Right lung (tissue), 10 donors: Measurements from ENCODE around the gene PPTC7. TPM values are rescaled to one million over a fixed set of nuclear protein-coding genes. Genes with fewer than 3 reads are reported as not detected.
"Not testable (repeated sequence)": the region's sequence is repeated elsewhere in the genome, so short reads cannot be mapped to it uniquely, and the experiment has no call there.

ENCODE experiments used
- DNase-seq, 2 donors: peaks; one replicate each; pipeline ENCODE4 v3.0.0-alpha.2; 2013
- long read RNA-seq, 8 donors: transcript quantifications; one replicate each; lab custom pipeline, GENCODE V29; 2026
- polyA plus RNA-seq, 5 donors: library from polyadenylated mRNA; unstranded; fragments of 120-200 nt; gene quantifications; one replicate each; pipeline versions ENCODE4 v1.2.1 to v1.2.3, GENCODE V29; 2013; ENCODE audit warnings: inconsistent platforms in 1 of 5, low replicate concordance in 1 of 5; ENCODE audit not compliant: insufficient read length in 5 of 5, insufficient read depth in 1 of 5

The PPTC7 gene, protein sequence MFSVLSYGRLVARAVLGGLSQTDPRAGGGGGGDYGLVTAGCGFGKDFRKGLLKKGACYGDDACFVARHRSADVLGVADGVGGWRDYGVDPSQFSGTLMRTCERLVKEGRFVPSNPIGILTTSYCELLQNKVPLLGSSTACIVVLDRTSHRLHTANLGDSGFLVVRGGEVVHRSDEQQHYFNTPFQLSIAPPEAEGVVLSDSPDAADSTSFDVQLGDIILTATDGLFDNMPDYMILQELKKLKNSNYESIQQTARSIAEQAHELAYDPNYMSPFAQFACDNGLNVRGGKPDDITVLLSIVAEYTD
- polyA plus RNA-seq = 10 to 100 TPM; 11.9 to 16.5 (median 14.4) TPM
- long read RNA-seq, donor 1, full-length matches to known transcripts = 7 of 138 reads
- long read RNA-seq, donor 1, partial matches to known transcripts = 116 of 138 reads
- long read RNA-seq, donor 1, other reads (novel, unspliced or antisense) = 15 of 138 reads
- long read RNA-seq, donor 2, full-length matches to known transcripts = 4 of 23 reads
- long read RNA-seq, donor 2, partial matches to known transcripts = 19 of 23 reads
- long read RNA-seq, donor 2, other reads (novel, unspliced or antisense) = 0 of 23 reads
- long read RNA-seq, donor 3, full-length matches to known transcripts = 1 of 1 reads
- long read RNA-seq, donor 3, partial matches to known transcripts = 0 of 1 reads
- long read RNA-seq, donor 3, other reads (novel, unspliced or antisense) = 0 of 1 reads
- long read RNA-seq, donor 4, full-length matches to known transcripts = 3 of 3 reads
- long read RNA-seq, donor 4, partial matches to known transcripts = 0 of 3 reads
- long read RNA-seq, donor 4, other reads (novel, unspliced or antisense) = 0 of 3 reads
- long read RNA-seq, donor 5, full-length matches to known transcripts = 5 of 80 reads
- long read RNA-seq, donor 5, partial matches to known transcripts = 75 of 80 reads
- long read RNA-seq, donor 5, other reads (novel, unspliced or antisense) = 0 of 80 reads
- long read RNA-seq, donor 6, full-length matches to known transcripts = 3 of 3 reads
- long read RNA-seq, donor 6, partial matches to known transcripts = 0 of 3 reads
- long read RNA-seq, donor 6, other reads (novel, unspliced or antisense) = 0 of 3 reads
- long read RNA-seq, donor 7, full-length matches to known transcripts = 3 of 93 reads
- long read RNA-seq, donor 7, partial matches to known transcripts = 83 of 93 reads
- long read RNA-seq, donor 7, other reads (novel, unspliced or antisense) = 7 of 93 reads
- long read RNA-seq, donor 8 = 0 reads

DNA sequence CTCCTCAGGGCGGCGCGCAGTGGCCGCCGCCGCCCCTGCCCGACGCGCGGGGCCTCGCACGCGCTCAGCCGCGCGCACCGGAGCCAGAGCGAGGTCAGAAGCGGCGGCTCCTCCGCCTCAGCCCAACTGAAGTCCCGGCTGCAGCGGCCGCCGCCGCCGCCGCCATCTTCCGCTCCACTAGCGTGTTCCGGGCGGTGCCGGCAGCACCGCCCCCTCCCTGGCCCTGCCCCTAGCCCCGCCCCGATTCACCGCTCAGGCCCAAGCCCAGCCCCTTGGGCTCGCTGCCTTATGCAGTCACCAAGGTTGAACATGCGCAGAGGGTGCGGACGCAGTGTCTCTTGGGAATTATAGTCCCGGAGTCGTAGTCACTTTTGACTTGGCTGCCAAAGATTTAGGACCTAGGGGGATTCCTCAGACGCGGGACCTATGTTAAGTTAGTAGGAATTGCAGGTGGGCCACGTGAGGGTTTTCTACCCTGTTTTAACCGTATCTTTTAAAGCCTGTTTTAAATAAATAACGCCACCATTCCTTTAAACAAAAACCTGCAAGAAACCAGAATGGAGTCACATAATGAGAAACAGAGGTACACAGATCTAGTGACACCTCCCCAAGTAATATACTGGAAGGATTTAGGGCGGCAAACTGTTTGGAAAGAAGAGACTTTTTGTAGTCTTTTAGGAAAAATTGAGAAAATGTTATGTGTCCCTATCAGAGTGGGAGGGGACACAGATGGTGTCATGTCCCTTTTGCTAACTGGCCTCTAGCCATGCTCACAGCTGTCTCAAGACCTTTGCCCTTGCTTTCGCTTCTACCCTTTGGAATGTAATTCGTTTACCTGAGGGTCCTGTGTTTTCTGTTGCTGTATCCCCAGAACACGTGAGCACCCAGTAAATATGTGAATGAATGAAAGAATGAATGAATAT lies at the start of gene PPTC7:
Gene PPTC7 (minus strand): TSS at position 182 of the 923 bp plus-strand sequence. CDS start 287 bp downstream, outside the sequence.
- DNase-seq = peak; percentile 96 to 97

DNA sequence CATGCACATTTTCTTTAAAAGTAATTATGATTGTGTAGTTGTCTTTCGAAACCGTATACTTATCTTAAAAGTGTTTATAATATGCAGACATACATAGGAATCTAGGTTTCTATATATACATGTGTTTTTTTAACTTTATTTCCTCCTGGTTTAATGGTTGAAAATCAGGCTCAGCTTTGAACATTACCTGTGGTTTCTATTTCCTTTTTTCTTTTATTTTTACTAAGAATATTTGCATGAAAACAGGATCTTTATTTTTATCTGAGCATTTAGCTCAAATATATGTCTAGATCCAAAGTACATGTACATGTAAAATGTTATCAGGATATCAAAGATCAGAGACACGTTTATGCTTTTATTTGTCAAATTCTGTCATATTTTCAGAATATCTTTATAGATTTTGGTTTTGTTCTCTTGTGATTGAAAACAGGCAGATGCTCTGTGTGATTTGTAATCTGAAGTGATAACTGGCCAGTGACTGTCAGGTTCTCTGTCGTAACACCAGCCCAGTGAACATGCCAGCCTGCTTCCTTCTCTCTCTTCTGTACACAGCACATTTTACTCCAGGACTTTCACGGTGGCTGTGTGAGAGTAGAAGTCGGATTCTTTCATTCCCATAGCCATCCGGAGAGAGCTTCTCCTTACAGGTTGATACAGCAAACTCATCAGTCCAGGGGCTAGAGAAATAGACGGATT lies 44.5 kb upstream of the PPTC7 start:
- no peak for DNase-seq

DNA sequence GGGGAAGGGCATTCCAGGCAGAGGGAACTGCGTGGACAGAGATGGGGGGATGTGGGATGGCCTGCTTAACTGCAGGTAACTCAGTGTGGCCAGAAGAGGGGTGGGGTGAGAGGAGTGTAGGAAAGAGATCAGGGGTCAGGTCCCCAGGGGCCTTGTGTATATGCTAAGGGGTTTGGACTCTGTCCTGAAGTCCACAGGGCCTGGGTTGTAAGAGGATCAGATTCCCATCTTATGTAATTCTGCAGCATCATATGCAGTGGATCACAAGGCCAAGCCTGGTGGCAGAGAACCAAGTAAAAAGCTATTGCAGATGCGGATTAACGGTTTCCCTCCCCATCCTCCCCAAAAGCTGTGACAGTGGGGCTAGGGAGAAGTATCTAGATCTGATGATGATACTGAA lies 39.5 kb upstream of the PPTC7 start:
- DNase-seq = no peak

DNA sequence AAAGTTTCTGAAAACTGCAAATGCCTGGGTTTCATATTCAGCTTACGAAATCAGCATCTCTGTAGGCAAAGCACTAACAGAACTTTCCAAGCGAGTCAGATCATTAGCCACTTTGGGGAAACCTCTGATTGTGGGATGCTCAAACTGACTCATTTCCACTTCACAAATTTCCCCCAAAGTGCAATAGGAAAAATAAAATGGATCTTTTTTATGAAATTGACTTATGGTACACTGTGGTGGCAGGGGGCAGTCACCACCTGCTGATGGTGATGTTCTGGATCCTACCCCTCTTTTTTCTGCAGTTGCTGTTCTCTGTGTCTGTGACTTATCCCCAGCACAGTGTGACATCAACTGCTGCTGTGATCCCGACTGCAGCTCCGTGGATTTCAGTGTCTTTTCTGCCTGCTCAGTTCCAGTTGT lies 36.4 kb upstream of the PPTC7 start:
- DNase-seq = no peak

DNA sequence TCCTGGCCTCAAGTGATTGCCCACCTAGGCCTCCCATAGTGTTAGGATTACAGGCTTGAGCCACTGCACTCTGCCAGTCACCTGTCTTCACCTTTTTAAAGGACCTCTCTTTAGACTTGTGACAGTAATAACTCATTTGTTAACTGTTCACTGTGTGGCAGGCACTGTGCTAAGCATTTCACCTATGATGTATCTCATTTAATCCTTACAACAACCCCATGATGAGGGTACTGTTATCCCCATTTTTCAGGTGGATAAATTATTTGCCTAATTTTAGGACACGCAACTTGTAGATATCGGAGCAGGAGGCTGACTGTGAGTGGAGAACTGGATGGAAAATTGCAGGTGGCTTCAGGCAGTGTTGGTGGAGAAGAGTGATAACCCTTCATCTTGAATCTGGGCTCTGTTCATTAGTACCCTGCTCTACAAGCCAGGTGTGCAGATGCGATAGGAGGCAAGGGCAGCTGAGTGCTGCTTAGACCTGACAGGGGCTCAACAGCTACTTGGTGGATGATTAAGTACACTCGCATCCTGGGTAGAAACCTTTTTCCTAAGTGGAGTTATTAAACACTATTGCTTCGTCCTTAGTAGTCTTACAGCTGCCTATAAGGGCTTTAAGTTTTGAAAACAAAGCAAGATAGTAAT lies 33.5 kb upstream of the PPTC7 start:
- DNase-seq = no peak

DNA sequence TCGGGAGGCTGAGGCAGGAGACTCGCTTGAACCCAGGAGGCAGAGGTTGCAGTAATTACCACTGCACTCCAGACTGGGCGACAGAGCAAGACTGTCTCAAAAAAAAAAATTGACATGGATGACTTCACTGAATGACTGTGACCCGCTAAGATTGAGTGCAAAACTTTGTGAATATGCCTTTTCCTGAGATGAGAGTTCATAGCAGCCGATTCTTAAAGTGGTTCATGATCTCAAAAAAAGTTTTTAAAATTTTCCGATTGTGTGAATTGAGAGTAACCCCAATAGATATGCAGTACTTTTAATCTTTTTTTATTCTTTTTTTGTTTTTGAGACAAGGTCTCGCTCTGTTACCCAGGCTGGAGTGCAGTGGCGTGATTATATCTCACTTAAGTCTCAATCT lies 32.1 kb upstream of the PPTC7 start:
- no peak for DNase-seq

DNA sequence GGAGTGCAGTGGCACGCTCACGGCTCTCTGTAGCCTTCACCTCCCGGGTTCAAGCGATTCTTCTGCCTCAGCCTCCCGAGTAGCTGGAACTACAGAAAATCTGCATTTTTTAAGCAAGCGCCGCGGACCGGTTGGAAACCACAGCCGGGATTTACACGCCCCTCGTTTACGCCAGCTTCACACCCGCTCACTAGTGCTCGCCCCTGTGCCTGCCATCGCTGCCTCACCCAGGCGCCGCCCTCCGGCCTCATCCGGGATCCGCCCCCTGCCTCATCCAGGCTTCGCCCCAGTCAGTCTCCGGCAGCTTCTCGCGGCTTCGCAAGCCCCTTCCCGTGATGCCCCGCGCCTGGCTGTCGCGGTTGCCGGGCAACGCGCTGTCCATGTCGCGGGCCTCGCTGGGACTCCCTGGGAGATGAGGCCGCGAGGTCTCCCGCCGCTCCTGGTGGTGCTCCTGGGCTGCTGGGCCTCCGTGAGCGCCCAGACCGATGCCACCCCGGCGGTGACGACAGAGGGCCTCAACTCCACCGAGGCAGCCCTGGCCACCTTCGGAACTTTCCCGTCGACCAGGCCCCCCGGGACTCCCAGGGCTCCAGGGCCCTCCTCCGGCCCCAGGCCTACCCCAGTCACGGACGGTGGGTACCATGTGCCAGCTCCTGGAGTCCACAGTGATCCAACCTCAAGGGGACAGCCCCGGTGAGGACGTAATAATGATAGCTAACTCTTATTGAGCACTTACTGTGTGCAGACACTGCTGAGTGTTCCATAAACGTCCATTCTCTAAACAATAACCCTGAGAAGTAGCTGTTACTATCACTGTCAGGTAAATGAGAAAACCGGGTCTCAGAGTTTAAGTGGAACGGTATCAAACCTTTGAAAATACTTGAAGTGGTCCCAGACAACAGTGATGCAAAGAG lies 30.9 kb upstream of the PPTC7 start, which contains the start of gene TCTN1:
Gene TCTN1 (plus strand): TSS at position 359 of the 914 bp plus-strand sequence. CDS start 54 bp downstream, at position 413.
- DNase-seq = peak; percentile 92 to 94

DNA sequence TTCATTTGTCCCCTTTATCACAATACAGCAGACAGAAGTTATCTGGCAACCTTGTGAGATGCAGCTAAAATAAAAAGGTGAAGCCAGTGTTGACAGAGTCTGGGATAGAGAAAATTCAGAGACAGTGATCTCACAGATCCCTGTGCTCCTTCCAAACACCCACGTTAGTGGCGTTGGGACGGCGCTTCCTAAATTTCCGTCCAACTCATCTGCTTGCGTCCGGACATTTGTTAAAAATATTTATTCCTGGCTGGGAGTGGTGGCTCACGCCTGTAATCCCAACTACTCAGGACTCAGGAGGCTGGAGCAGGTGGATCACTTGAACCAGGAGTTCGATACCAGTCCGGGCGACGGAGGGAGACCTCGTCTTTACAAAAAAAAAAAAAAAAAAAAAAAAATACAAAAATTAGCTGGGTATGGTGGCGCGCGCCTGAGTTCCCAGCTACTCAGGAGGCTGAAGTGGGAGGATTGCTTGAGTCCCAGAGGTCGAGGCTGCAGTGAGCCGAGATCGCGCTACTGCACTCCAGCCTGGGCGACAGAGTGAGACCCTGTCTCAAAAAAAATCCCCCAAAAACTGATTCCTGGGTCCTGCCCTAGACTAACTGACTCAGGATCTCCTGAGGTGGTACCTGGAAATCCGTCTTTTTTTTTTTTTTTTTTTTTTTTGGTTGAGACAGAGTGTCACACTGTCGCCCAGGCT lies 30.1 kb upstream of the PPTC7 start:
- no peak for DNase-seq

DNA sequence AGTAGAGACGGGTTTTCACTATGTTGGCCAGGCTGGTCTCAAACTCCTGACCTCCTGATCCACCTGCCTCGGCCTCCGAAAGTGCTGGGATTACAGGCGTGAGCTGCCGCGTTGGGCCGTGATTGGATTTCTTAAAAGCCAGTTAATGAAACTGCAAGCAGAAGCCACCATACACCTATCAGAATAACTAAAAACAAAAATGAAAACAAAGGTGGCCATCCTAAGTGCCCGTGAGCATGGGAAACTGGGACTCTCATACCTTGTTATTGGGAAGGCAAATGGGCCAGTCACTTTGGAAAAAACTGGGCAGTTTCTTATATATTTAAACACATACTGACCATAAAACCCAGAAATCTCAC lies 23.1 kb upstream of the PPTC7 start:
- no peak for DNase-seq

DNA sequence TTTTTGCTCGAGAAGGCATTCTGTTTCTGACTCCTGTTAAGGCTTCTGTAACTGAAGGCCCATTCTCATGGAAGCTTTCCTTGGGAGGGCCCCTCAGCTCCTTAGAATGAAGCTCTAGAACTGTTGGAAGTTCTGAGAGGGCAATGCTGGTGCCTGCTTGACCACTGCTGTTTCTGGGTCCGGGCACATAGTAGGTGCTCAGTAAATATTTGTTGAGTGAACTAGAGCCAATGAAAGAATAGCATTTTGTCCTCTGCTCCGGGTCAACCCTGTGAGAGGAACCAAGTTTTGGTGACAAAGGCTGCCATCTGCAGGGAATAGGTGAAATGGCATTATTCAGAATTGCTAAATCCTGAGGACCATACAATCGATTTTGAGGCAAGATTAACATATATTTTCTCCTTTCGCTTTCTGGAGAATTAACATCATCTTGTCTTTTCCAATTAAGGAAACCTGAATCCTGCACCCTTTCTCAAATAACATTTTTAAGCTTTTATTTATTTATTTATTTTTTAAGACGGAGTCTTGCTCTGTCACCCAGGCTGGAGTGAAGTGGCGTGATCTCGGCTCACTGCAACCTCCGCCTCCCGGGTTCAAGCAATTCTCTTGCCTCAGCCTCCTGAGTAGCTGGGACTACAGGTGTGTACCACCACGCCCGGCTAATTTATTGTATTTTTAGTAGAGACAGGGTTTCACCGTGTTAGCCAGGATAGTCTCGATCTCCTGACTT lies 19.1 kb upstream of the PPTC7 start:
- peak in 1 of 2 donors; percentile 16 for DNase-seq

DNA sequence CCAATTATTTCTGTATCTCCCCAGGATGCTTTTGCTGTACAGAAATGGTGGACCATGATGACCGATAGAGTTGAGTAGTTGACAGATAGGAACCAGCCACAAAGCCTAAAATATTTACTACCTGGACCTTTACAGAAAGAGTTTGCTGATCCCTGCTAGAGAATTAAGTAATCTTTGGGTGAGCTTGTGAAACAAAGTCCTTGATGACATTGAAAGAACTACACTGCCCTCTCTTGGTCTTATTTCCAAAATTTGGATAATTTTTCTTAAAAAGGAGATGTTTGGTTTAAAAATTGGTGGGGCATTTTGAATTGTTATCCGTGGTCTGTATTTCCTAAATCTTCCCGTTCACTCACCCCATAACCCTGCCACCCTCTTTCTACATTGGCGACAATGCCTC lies 17.1 kb upstream of the PPTC7 start:
- peak in 1 of 2 donors; percentile 24 for DNase-seq

DNA sequence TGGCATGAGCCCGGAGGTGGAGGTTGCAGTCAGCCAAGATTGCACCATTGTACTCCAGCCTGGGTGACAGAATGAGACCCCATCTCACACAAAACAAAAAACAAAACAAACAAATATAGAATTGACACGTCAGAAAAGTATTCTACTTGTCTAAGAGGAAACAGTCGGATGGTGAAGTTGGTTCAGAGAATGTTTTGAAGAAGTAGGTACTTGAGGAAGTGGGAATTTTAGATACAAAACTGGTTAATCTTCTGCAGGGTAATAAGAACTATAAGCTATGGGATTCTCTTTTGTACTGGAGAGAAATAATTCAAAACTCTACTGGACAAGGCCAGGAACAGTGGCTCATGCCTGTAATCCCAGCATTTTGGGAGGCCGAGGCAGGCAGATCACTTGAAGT lies 16.2 kb upstream of the PPTC7 start:
- no peak for DNase-seq

DNA sequence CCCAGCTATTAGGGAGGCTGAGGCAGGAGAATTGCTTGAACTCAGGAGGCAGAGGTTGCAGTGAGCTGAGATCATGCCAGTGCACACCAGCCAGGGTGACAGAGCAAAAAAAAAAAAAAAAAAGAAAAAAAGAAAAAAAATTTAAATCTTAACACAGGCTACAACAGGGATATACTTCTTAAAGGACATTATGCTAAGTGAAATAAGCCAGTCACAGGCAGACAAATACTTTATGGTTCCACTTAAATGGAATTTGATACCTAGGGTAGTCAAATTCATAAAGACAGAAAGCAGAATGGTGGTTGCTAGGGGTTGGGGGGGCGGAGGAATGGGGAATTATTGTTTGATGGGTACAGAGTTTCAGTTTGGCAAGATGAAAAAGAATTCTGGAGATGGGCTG lies 14.8 kb upstream of the PPTC7 start:
- no peak for DNase-seq

DNA sequence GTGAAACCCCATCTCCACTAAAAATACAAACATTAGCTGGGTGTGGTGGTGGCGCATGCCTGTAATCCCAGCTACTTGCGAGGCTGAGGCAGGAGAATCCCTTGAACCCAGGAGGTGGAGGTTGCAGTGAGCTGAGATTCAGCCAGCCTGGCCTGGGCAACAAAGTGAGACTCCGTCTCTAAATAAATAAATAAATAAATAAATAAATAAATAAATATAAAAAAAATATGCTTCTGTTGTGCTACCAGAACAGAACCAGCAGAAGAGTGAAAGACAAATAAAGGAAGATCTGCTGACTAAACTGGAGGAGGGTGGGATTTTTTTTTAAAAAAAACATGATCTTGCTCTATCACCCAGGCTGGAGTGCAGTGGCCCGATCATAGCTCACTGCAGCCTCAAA lies 9.8 kb upstream of the PPTC7 start:
- not testable (repeated sequence) for DNase-seq

DNA sequence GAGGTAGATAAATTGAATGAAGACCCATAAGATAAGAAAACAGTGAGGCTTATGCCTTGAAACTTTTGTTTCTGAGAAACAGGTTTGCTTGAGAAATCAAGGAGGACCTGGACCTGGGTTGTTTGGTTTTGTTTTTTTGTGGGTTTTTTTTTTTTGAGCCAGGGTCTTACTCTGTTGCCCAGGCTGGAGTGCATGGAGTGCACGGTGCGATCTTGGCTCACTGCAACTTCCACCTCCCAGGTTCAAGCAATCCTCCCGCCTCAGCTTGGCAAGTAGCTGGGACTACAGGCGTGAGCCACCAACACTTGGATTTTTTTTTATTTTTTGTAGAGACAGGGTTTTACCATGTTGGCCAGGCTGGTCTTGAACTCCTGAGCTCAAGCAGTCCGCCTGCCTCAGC lies 9.0 kb upstream of the PPTC7 start:
- DNase-seq = no peak

DNA sequence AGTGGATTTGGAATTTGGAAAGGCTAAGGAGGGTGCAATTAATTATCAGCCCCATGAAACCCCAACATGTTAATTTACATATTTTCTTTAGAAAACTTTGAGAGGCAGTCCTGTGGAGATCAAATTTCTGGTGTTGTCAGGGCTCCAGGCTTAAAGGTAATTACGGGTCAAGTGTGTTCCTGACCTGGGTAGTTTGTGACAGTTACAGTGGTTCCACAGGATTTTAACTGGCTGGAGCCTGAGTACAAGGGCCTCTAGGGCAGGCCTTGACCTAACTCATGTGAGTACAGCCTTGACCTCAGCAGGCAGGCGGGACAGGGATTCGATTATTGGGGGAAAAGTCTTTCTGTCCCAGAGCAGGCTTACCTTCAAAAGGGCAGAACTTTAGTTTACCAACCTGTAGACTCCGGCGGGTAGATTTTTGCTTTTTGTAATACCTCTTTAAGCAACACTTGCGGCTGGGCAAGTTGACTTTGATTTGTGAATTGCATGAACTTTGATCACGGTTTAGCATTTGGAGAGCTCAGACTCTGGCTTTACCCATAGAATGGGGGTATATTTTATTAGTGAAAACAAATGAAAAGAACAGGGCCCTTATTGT lies 8.4 kb upstream of the PPTC7 start:
- no peak for DNase-seq
